Panc1 (cell line): Measurements from ENCODE around the gene A2ML1.

ENCODE experiments used
- CTCF ChIP-seq: fragments of 450-650 bp; IDR thresholded peaks from 2 replicates; pipeline ENCODE4 v1.5.1; 2017; ENCODE audit warnings: mild to moderate bottlenecking
- POLR2AphosphoS5 ChIP-seq: IDR thresholded peaks from 2 replicates; pipeline ENCODE4 v1.6.1; 2012; ENCODE audit warnings: mild to moderate bottlenecking, low read depth, low read length, moderate library complexity
- SIN3A ChIP-seq: IDR thresholded peaks from 2 replicates; pipeline ENCODE4 v1.6.1; 2012; ENCODE audit warnings: low read depth, mild to moderate bottlenecking, low read length, moderate library complexity, borderline replicate concordance; ENCODE audit not compliant: insufficient read depth

- no peak for TF ChIP-seq CTCF
- no peak for TF ChIP-seq POLR2AphosphoS5
- TF ChIP-seq SIN3A = no peak
Measured at GRCh38 chr12:8867009-8867408, 44.6 kb downstream of the A2ML1 start.
